ENCODE results near the gene MAEL. TPM values are rescaled to one million over a fixed set of nuclear protein-coding genes. Genes with fewer than 3 reads are reported as not detected.

MAEL gene
- total and polyA plus RNA-seq, 7 experiments from 2014 or later, result not detected

DNA sequence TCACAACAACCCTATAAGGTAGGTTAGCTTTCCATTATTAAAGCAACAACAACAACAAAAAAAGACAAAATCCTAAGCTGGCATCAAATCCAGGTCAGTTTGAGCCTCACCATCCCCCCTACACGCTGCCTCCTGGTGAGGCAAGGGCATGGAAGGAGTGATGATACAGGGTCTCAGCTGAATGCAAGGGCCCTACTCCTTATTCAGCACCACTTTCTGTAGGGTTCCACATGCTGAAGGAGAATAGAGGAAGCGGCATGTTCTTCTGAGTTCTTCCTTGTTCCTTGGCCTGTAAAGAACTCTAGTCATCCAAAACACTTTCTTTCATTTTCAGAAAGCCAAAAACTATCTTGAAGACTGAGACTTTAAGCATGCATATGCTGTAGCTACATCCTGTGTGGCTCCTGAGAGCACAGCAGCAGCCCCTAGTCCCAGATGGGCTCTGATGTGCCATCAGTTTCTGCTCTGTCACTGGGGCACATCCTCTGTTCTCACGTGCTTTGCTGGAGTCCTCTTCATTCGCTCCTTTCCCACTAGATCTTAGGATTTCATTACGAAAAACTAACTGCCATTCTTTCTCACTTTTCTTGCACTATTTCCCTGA is 19.9 kb upstream of the MAEL start:
- ChIA-PET POLR2A (interaction anchor here (0.7 to 1.0 kb wide), 2 partner anchors 13 to 71 kb away, joined by 3 to 4 read pairs; no protein-coding TSS in a partner anchor), CTCF (interaction anchor here (1.2 kb wide), 1 partner anchor 59 kb away, joined by 4 read pairs; no protein-coding TSS in a partner anchor)
- Histone ChIP-seq H3K27ac (ENCODE audit: low read depth, low read length) (no peak overlapping the region), H3K9me3 (ENCODE audit: control insufficient read depth in 2 of 3, low read length in 3 of 3) (no peaks in the 10 kb centered on the region), H3K27me3 (ENCODE audit: control insufficient read depth in 2 of 2, insufficient read depth in 2 of 2, low read length in 2 of 2) (peaks cover 0 to 5% of the 10 kb centered on the region in 2 donors), H3K4me1 (ENCODE audit: control insufficient read depth in 2 of 2, insufficient read depth in 2 of 2, low read length in 2 of 2) (peaks cover 0 to 8% of the 10 kb centered on the region in 2 donors), H3K36me3 (ENCODE audit: control insufficient read depth in 2 of 3, insufficient read depth in 3 of 3, low read length in 3 of 3) (no peaks in the 10 kb centered on the region), H3K4me3 (ENCODE audit: low read length) (no peak overlapping the region)
- H3K27ac Mint-ChIP-seq, result peak overlapping the region in 4 of 9 donors; percentile 0 to 68 (median 32)
- H3K27me3 Mint-ChIP-seq, result peaks cover 8 to 27% (median 17%) of the 10 kb centered on the region in 5 donors
- DNase-seq (peak in 6 of 9 donors; percentile 3 to 45 (median 32)), ATAC-seq (peak; percentile 57)
- peak overlapping the region in 3 of 10 donors; percentile 21 to 42 (median 21) for H3K4me3 Mint-ChIP-seq
- peaks cover 0 to 6% (median 0%) of the 10 kb centered on the region in 5 donors for H3K36me3 Mint-ChIP-seq
- intact Hi-C loops (cut with micrococcal nuclease), result no loop called here
- peaks cover 10 to 44% (median 22%) of the 10 kb centered on the region in 7 donors for H3K4me1 Mint-ChIP-seq
- no peaks in the 10 kb centered on the region for H3K9me3 Mint-ChIP-seq

GRCh38 chr1:166971252-166971651 is 17.8 kb upstream of the MAEL start:
- H3K27ac ChIP-seq (ENCODE audit: low read depth, low read length), result no peak overlapping the region
- H3K4me3 ChIP-seq (ENCODE audit: low read length), result no peak overlapping the region
- peaks cover 13 to 31% (median 17%) of the 10 kb centered on the region in 5 donors for H3K27me3 Mint-ChIP-seq
- no peak overlapping the region for H3K27ac Mint-ChIP-seq
- intact Hi-C loops (cut with micrococcal nuclease), result loop anchor here (10.0 kb wide), 2 partner anchors 254 to 584 kb away; partner anchors contain the start of genes CREG1 (in 1 of the 2) and POU2F1 (in 1 of the 2)
- peaks cover 0 to 5% of the 10 kb centered on the region in 2 donors for H3K27me3 ChIP-seq (ENCODE audit: control insufficient read depth in 2 of 2, insufficient read depth in 2 of 2, low read length in 2 of 2)
- H3K4me1 ChIP-seq (ENCODE audit: control insufficient read depth in 2 of 2, insufficient read depth in 2 of 2, low read length in 2 of 2), result peaks cover 4 to 16% of the 10 kb centered on the region in 2 donors
- no peaks in the 10 kb centered on the region for H3K9me3 Mint-ChIP-seq
- DNase-seq (no peak), ATAC-seq (no peak)
- H3K36me3 ChIP-seq (ENCODE audit: control insufficient read depth in 2 of 3, insufficient read depth in 3 of 3, low read length in 3 of 3), result peaks cover 0 to 3% (median 0%) of the 10 kb centered on the region in 3 experiments
- CTCF ChIA-PET, result interaction anchor here (1.6 to 1.8 kb wide), 2 partner anchors 61 to 89 kb away, joined by 4 to 6 read pairs; no protein-coding TSS in a partner anchor
- H3K4me3 Mint-ChIP-seq, result peak overlapping the region in 1 of 10 donors; percentile 41
- H3K36me3 Mint-ChIP-seq, result peaks cover 0 to 7% (median 0%) of the 10 kb centered on the region in 5 donors
- peaks cover 21 to 57% (median 35%) of the 10 kb centered on the region in 7 donors for H3K4me1 Mint-ChIP-seq
- H3K9me3 ChIP-seq (ENCODE audit: control insufficient read depth in 2 of 3, low read length in 3 of 3), result no peaks in the 10 kb centered on the region
- POLR2A ChIA-PET, result no interaction called here

DNA sequence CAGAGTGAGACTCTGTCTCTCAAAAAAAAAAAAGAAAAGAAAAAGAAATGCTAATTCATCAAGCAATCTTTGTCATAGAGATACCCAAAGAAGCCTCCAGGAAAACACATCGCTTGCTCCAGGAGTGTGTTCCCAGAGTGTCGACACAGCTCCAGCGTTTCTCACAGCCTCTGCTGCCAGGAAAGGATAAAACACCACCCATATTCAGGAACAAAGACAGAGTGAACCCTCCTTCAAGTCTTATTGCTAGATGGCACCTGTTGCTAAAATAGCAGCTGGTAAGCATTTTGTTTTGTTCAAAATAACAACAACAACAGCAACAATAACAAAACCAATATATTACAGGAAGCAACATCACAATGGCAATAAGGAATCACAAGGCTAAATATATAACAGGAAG is 16.9 kb upstream of the MAEL start:
- intact Hi-C loops (cut with micrococcal nuclease), result loop anchor here (10.0 kb wide), 2 partner anchors 253 to 583 kb away; partner anchors contain the start of genes CREG1 (in 1 of the 2) and POU2F1 (in 1 of the 2)
- peak overlapping the region in 2 of 10 donors; percentile 4 to 10 for H3K4me3 Mint-ChIP-seq
- peaks cover 13 to 37% (median 15%) of the 10 kb centered on the region in 5 donors for H3K27me3 Mint-ChIP-seq
- no peak for ATAC-seq
- peaks cover 0 to 7% (median 0%) of the 10 kb centered on the region in 5 donors for H3K36me3 Mint-ChIP-seq
- peaks cover 0 to 5% of the 10 kb centered on the region in 2 donors for H3K27me3 ChIP-seq (ENCODE audit: control insufficient read depth in 2 of 2, insufficient read depth in 2 of 2, low read length in 2 of 2)
- ChIA-PET CTCF (interaction anchor here (0.8 to 1.6 kb wide), 2 partner anchors 62 to 88 kb away, joined by 3 to 4 read pairs; no protein-coding TSS in a partner anchor), POLR2A (no interaction called here)
- no peaks in the 10 kb centered on the region for H3K9me3 ChIP-seq (ENCODE audit: control insufficient read depth in 2 of 3, low read length in 3 of 3)
- H3K4me1 ChIP-seq (ENCODE audit: control insufficient read depth in 2 of 2, insufficient read depth in 2 of 2, low read length in 2 of 2), result peaks cover 4 to 16% of the 10 kb centered on the region in 2 donors
- no peaks in the 10 kb centered on the region for H3K9me3 Mint-ChIP-seq
- H3K27ac ChIP-seq (ENCODE audit: low read depth, low read length), result no peak overlapping the region
- H3K27ac Mint-ChIP-seq, result no peak overlapping the region
- no peak for DNase-seq
- H3K4me3 ChIP-seq (ENCODE audit: low read length), result no peak overlapping the region
- peaks cover 22 to 61% (median 38%) of the 10 kb centered on the region in 7 donors for H3K4me1 Mint-ChIP-seq
- H3K36me3 ChIP-seq (ENCODE audit: control insufficient read depth in 2 of 3, insufficient read depth in 3 of 3, low read length in 3 of 3), result peaks cover 0 to 3% (median 0%) of the 10 kb centered on the region in 3 experiments

DNA sequence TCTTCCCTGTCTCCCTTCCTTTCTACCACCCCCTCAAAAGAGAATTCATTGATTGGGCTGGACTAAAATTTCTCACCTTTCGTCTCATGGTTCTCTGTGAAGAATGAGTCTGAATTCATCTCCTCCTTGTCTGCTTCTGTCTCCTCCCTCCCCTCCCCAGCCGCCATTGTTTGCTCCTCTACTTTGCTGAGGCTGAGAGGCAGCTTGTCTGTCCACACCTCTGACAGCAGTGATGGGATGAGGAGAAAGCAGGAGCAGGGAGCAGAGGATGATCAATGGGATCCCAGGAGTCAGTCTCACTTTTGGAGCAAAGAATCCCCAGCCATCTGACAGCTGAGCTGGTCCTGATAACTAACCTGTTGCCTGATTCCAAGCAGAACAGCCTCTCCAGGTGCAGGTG is 16.3 kb upstream of the MAEL start:
- H3K4me3 Mint-ChIP-seq, result peak overlapping the region in 1 of 10 donors; percentile 10
- Histone ChIP-seq H3K27ac (ENCODE audit: low read depth, low read length) (no peak overlapping the region), H3K27me3 (ENCODE audit: control insufficient read depth in 2 of 2, insufficient read depth in 2 of 2, low read length in 2 of 2) (peaks cover 0 to 5% of the 10 kb centered on the region in 2 donors), H3K4me1 (ENCODE audit: control insufficient read depth in 2 of 2, insufficient read depth in 2 of 2, low read length in 2 of 2) (peaks cover 4 to 16% of the 10 kb centered on the region in 2 donors), H3K9me3 (ENCODE audit: control insufficient read depth in 2 of 3, low read length in 3 of 3) (no peaks in the 10 kb centered on the region), H3K4me3 (ENCODE audit: low read length) (no peak overlapping the region), H3K36me3 (ENCODE audit: control insufficient read depth in 2 of 3, insufficient read depth in 3 of 3, low read length in 3 of 3) (peaks cover 0 to 3% (median 0%) of the 10 kb centered on the region in 3 experiments)
- ATAC-seq (no peak), DNase-seq (no peak)
- intact Hi-C loops (cut with micrococcal nuclease), result loop anchor here (10.0 kb wide), 2 partner anchors 252 to 582 kb away; partner anchors contain the start of genes CREG1 (in 1 of the 2) and POU2F1 (in 1 of the 2)
- peaks cover 22 to 61% (median 38%) of the 10 kb centered on the region in 7 donors for H3K4me1 Mint-ChIP-seq
- H3K27ac Mint-ChIP-seq, result no peak overlapping the region
- H3K36me3 Mint-ChIP-seq, result peaks cover 0 to 6% (median 0%) of the 10 kb centered on the region in 5 donors
- H3K27me3 Mint-ChIP-seq, result peaks cover 13 to 35% (median 19%) of the 10 kb centered on the region in 5 donors
- ChIA-PET CTCF (interaction anchor here (0.8 to 1.6 kb wide), 2 partner anchors 63 to 88 kb away, joined by 3 to 4 read pairs; no protein-coding TSS in a partner anchor), POLR2A (no interaction called here)
- no peaks in the 10 kb centered on the region for H3K9me3 Mint-ChIP-seq

- H3K9me3 ChIP-seq (ENCODE audit: control insufficient read depth in 2 of 3, low read length in 3 of 3), result no peaks in the 10 kb centered on the region
- peaks cover 13 to 32% (median 24%) of the 10 kb centered on the region in 5 donors for H3K27me3 Mint-ChIP-seq
- H3K36me3 Mint-ChIP-seq, result peaks cover 0 to 1% (median 0%) of the 10 kb centered on the region in 5 donors
- peak overlapping the region; percentile 10 to 84 (median 36) for H3K27ac Mint-ChIP-seq
- H3K9me3 Mint-ChIP-seq, result no peaks in the 10 kb centered on the region
- peak overlapping the region; percentile 62 for H3K4me3 ChIP-seq (ENCODE audit: low read length)
- H3K27me3 ChIP-seq (ENCODE audit: control insufficient read depth in 2 of 2, insufficient read depth in 2 of 2, low read length in 2 of 2), result peaks cover 0 to 5% of the 10 kb centered on the region in 2 donors
- H3K27ac ChIP-seq (ENCODE audit: low read depth, low read length), result no peak overlapping the region
- peaks cover 0 to 3% (median 0%) of the 10 kb centered on the region in 3 experiments for H3K36me3 ChIP-seq (ENCODE audit: control insufficient read depth in 2 of 3, insufficient read depth in 3 of 3, low read length in 3 of 3)
- H3K4me1 ChIP-seq (ENCODE audit: control insufficient read depth in 2 of 2, insufficient read depth in 2 of 2, low read length in 2 of 2), result peaks cover 4 to 9% of the 10 kb centered on the region in 2 donors
- peaks cover 19 to 52% (median 31%) of the 10 kb centered on the region in 7 donors for H3K4me1 Mint-ChIP-seq
- intact Hi-C loops (cut with micrococcal nuclease), result loop anchor here (1.0 to 10.0 kb wide), 9 partner anchors 64 to 580 kb away; partner anchors contain the start of genes POU2F1 (in 2 of the 2), TADA1 (in 2 of the 2) and CREG1 (in 1 of the 2)
- peak in 7 of 9 donors; percentile 10 to 50 (median 18) for DNase-seq
- peak; percentile 6 for ATAC-seq
- peak overlapping the region; percentile 73 to 98 (median 88) for H3K4me3 Mint-ChIP-seq
- ChIA-PET POLR2A (interaction anchor here (0.9 kb wide), 1 partner anchor 114 kb away, joined by 3 read pairs; no protein-coding TSS in a partner anchor), CTCF (interaction anchor here (1.4 kb wide), 1 partner anchor 84 kb away, joined by 5 read pairs; no protein-coding TSS in a partner anchor)
Observed at GRCh38 chr1:166974647-166975345, 14.3 kb upstream of the MAEL start.
